ENCODE measurements around the gene GTF2F2.
A peak's percentile ranks its signal among the peaks of the same experiment; 100 is the strongest.

Gene GTF2F2

DNA sequence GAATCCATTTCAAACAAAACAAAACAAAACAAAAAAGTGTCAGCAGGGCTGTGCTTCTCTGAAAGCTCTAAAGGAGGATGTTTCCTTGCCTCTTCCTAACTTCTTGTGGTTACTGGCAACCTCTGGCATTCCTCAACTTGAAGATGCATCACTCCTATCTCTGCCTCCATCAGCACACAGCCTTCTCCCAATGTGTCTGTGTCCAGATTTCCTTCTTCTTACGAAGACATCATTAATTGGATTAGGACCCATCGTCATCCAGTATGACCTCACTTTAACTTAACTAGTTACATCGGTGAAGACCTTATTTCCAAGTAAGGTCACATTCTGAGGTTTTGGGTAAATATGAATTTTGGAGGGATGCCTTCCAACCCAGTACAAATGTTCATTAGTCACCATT, 33.8 kb upstream of the GTF2F2 start:
- no peak overlapping the region for H3K4me3 ChIP-seq (ENCODE audit: low read length)
- DNase-seq (ENCODE audit: low read depth) = no peak
- no peak for TF ChIP-seq CTCF (conservative IDR thresholded peaks at IDR 0.05; ENCODE audit: low read depth, low read length)

GRCh38 chr13:45092663-45093062, 27.6 kb upstream of the GTF2F2 start:
- TF ChIP-seq CTCF (conservative IDR thresholded peaks at IDR 0.05; ENCODE audit: low read depth, low read length) = no peak
- no peak for DNase-seq (ENCODE audit: low read depth)
- H3K4me3 ChIP-seq (ENCODE audit: low read length) = no peak overlapping the region

DNA sequence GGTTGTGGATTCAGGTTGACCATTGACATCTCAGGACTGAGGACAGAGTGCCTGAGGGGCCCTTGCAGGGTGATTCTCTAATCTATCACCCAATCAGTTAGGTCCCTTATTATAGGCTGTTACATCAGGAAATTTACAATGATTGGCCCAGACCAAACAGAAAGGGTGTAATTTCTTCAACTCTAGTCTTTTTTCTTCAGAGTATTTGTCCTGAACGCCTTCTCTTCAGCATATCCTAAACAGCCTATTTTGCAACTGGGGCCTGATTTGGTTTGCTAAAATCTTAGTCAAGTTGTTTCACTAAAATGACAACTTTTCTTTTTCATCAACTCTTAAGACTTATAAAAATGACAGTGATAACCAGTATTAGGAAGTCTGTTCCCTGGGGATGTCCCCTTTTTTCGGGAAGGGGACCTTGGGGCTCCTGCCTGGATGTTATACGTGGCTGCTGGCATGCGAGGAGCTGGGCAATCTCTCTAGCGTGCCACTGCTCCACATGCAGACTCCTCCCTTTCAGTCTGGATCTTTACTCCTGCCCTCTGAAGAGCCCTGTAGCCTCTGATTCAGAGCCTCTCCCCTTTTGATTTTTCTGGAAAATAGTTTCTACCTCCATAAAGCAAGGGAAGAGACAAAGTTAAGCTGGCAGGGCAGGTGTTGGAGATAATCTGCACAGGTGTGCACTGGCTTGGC, 19.6 kb upstream of the GTF2F2 start:
- no peak for TF ChIP-seq CTCF (conservative IDR thresholded peaks at IDR 0.05; ENCODE audit: low read depth, low read length)
- no peak for DNase-seq (ENCODE audit: low read depth)
- no peak overlapping the region for H3K4me3 ChIP-seq (ENCODE audit: low read length)

DNA sequence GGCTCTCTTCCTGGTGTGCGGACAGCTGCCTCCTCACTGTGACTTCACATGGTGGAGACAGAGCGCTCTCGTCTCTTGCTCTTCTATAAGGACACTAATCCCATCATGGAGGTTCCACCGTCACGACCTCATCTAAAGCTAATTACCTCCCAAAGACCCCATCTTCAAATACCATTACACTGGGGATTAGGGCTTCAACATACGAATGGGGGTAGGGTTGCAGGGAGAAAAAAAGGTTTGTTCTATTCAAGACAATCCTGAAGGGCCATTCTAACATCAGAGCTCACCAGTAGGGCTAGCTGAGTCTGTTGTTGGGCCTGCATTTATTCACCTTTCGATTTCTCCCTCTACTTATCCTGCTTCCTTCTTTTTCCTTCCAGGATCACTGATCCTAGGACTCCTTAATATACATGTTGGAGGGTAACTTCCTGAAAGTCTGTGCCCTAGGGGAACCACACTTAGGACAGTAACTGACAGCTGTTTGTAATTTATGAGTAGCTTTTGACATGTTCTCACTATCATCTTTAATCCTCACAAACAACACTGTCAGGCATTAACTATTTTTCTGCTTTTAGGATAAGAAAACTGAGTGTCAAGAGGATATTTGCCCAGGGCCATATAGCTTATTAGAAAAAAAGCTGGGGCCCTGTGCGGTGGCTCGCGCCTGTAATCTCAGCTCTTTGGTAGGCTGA, 18.8 kb upstream of the GTF2F2 start:
- no peak overlapping the region for H3K4me3 ChIP-seq (ENCODE audit: low read length)
- DNase-seq (ENCODE audit: low read depth) = no peak
- TF ChIP-seq CTCF (conservative IDR thresholded peaks at IDR 0.05; ENCODE audit: low read depth, low read length) = no peak

- H3K4me3 ChIP-seq (ENCODE audit: low read length) = no peak overlapping the region
- DNase-seq (ENCODE audit: low read depth) = peak; percentile 63
- no peak for TF ChIP-seq CTCF (conservative IDR thresholded peaks at IDR 0.05; ENCODE audit: low read depth, low read length)
These were observed 18.2 kb upstream of the GTF2F2 start for GRCh38 chr13:45102136-45102507.

DNA sequence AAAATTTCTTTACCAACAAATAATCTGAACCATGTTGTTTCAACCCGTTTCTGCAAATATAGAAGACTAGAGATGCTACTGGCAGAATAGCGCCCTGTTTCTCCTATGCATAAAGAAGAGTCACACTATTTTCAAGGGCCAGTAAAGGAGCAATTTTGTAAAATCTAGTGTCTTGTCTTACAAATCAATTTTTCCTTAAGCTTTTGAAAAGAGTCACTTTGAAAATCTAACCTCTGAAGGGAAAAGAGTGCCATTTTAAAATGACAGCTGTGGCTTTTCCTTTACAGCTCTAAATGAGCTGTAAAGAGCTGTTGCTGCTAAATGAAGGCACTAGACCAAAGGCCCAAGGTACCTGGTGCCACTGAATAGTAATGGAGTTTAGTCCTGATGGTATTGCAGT, 16.9 kb upstream of the GTF2F2 start:
- DNase-seq (ENCODE audit: low read depth) = no peak
- TF ChIP-seq CTCF (conservative IDR thresholded peaks at IDR 0.05; ENCODE audit: low read depth, low read length) = no peak
- H3K4me3 ChIP-seq (ENCODE audit: low read length) = no peak overlapping the region

DNA sequence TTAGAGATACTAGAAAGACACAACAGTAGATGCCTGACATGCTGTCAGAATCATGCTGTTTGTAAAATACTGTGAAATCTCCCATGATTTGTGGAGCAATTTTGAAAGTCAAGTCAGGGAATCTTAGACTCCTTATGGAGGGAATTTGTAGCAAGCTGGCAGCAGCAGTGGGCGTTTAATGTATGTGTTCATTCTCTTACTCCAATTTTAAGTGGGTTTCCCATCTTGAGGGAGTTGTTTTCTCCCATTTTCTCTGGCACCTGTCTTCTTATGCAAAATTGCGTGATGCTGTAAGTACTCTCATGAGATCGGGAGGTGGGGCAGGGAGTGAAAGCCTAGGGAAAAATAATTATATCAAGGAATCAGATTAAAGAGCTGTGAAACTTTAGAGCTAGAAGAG, 16.0 kb upstream of the GTF2F2 start:
- DNase-seq (ENCODE audit: low read depth) = no peak
- H3K4me3 ChIP-seq (ENCODE audit: low read length) = no peak overlapping the region
- TF ChIP-seq CTCF (conservative IDR thresholded peaks at IDR 0.05; ENCODE audit: low read depth, low read length) = no peak

Data from retinal pigment epithelial cell (primary cell).